ENCODE results near the gene MBOAT1.

MBOAT1 gene

DNA sequence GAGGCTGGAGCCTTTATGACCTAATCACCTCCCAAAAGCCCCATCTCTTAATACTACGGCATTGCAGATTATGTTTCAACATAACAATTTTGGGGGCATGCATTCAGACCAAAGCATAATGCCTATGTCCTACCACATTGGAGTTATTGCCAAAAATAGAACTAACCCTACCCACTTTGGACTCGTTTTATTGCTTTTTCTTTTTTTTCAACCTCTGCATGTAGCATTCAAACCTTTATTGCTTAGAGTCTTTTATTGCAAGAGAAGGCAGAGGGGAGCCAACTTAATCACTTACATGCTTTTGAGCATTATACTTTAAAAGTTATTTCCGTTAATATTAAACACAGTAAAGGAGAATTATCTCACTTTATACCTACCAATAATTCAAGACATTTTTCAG lies 8.1 kb upstream of the MBOAT1 start:
- Histone ChIP-seq H3K4me3 (replicated peaks; ENCODE audit: insufficient read depth, low read length) (no peak overlapping the region), H3K27me3 (ENCODE audit: insufficient read depth, poor library complexity, severe bottlenecking) (no peaks in the 10 kb centered on the region), H3K27ac (replicated peaks) (no peak overlapping the region)
- DNase-seq (ENCODE audit: low read depth in 1 of 2, low spot score in 1 of 2), result no peak
- TF ChIP-seq SPI1 (IDR thresholded peaks at IDR 0.05; ENCODE audit: borderline replicate concordance, low read depth), result no peak
- TF ChIP-seq POLR2AphosphoS5 (IDR thresholded peaks at IDR 0.05; ENCODE audit: low read depth), result no peak
- TF ChIP-seq, protein P1, sequence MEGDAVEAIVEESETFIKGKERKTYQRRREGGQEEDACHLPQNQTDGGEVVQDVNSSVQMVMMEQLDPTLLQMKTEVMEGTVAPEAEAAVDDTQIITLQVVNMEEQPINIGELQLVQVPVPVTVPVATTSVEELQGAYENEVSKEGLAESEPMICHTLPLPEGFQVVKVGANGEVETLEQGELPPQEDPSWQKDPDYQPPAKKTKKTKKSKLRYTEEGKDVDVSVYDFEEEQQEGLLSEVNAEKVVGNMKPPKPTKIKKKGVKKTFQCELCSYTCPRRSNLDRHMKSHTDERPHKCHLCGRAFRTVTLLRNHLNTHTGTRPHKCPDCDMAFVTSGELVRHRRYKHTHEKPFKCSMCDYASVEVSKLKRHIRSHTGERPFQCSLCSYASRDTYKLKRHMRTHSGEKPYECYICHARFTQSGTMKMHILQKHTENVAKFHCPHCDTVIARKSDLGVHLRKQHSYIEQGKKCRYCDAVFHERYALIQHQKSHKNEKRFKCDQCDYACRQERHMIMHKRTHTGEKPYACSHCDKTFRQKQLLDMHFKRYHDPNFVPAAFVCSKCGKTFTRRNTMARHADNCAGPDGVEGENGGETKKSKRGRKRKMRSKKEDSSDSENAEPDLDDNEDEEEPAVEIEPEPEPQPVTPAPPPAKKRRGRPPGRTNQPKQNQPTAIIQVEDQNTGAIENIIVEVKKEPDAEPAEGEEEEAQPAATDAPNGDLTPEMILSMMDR (IDR thresholded peaks at IDR 0.05; ENCODE audit: insufficient read depth, low read length), result no peak
- no peak for TF ChIP-seq GABPA (IDR thresholded peaks at IDR 0.05; ENCODE audit: low read depth)
- TF ChIP-seq, protein P2, sequence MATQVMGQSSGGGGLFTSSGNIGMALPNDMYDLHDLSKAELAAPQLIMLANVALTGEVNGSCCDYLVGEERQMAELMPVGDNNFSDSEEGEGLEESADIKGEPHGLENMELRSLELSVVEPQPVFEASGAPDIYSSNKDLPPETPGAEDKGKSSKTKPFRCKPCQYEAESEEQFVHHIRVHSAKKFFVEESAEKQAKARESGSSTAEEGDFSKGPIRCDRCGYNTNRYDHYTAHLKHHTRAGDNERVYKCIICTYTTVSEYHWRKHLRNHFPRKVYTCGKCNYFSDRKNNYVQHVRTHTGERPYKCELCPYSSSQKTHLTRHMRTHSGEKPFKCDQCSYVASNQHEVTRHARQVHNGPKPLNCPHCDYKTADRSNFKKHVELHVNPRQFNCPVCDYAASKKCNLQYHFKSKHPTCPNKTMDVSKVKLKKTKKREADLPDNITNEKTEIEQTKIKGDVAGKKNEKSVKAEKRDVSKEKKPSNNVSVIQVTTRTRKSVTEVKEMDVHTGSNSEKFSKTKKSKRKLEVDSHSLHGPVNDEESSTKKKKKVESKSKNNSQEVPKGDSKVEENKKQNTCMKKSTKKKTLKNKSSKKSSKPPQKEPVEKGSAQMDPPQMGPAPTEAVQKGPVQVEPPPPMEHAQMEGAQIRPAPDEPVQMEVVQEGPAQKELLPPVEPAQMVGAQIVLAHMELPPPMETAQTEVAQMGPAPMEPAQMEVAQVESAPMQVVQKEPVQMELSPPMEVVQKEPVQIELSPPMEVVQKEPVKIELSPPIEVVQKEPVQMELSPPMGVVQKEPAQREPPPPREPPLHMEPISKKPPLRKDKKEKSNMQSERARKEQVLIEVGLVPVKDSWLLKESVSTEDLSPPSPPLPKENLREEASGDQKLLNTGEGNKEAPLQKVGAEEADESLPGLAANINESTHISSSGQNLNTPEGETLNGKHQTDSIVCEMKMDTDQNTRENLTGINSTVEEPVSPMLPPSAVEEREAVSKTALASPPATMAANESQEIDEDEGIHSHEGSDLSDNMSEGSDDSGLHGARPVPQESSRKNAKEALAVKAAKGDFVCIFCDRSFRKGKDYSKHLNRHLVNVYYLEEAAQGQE (IDR thresholded peaks at IDR 0.05; ENCODE audit: insufficient replicate concordance, low read depth), result no peak

DNA sequence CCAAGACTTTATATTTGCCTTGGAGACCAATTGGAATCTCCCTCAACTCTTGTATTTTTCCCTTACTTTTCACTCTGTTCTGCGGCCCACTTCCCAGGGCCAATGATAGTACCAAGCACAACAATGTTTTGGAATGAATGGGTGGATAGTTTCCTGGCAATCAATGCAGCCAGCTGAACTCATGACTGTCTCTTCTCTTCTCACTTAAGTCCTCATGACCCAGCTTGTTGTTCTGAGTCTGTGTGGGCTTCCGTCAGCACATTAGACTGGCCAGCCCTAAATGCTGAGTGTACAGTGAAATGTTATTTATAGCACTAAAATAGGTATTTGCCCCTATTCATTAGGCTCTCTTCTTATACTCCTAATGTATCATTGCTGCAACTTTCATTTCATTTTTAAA lies 5.6 kb upstream of the MBOAT1 start:
- TF ChIP-seq SPI1 (IDR thresholded peaks at IDR 0.05; ENCODE audit: borderline replicate concordance, low read depth) (no peak), GABPA (IDR thresholded peaks at IDR 0.05; ENCODE audit: low read depth) (no peak), POLR2AphosphoS5 (IDR thresholded peaks at IDR 0.05; ENCODE audit: low read depth) (no peak)
- TF ChIP-seq, protein P1 (IDR thresholded peaks at IDR 0.05; ENCODE audit: insufficient read depth, low read length), result no peak
- TF ChIP-seq, protein P2 (IDR thresholded peaks at IDR 0.05; ENCODE audit: insufficient replicate concordance, low read depth), result no peak
- H3K4me3 ChIP-seq (replicated peaks; ENCODE audit: insufficient read depth, low read length), result no peak overlapping the region
- no peak overlapping the region for H3K27ac ChIP-seq (replicated peaks)
- no peaks in the 10 kb centered on the region for H3K27me3 ChIP-seq (ENCODE audit: insufficient read depth, poor library complexity, severe bottlenecking)
- DNase-seq (ENCODE audit: low read depth in 1 of 2, low spot score in 1 of 2), result no peak

DNA sequence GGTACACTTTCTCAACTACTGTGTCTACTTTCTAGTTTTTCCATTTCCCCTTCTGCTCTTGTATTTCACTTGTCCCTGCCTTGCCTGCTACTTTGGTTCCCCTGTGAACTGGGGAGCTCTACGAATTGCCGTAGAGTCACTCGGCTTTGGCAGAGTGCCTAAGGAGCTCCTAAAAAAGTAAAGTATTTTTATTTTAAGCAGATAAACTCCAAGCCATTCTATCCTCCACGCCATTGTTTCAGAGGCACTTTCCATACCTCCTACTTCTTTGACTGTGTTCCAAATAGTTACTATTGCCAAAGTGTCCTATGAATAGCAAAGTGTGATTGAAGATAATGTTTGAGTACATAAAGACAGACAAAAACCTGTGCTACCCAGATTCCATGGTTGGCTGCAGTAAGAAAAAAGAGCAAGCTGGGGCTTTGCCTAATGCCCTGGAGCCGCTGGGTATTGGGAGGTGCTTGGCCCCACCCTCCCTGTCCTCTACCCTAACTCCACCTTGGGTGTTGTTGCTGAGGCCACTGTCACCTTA lies 5.1 kb upstream of the MBOAT1 start:
- no peak for DNase-seq (ENCODE audit: low read depth in 1 of 2, low spot score in 1 of 2)
- H3K4me3 ChIP-seq (replicated peaks; ENCODE audit: insufficient read depth, low read length), result no peak overlapping the region
- TF ChIP-seq SPI1 (IDR thresholded peaks at IDR 0.05; ENCODE audit: borderline replicate concordance, low read depth), result peak; percentile 11; the same call in 1 of the 2 replicates
- no peak for TF ChIP-seq POLR2AphosphoS5 (IDR thresholded peaks at IDR 0.05; ENCODE audit: low read depth)
- TF ChIP-seq, protein P1 (IDR thresholded peaks at IDR 0.05; ENCODE audit: insufficient read depth, low read length), result no peak
- H3K27me3 ChIP-seq (ENCODE audit: insufficient read depth, poor library complexity, severe bottlenecking), result no peaks in the 10 kb centered on the region
- no peak overlapping the region for H3K27ac ChIP-seq (replicated peaks)

DNA sequence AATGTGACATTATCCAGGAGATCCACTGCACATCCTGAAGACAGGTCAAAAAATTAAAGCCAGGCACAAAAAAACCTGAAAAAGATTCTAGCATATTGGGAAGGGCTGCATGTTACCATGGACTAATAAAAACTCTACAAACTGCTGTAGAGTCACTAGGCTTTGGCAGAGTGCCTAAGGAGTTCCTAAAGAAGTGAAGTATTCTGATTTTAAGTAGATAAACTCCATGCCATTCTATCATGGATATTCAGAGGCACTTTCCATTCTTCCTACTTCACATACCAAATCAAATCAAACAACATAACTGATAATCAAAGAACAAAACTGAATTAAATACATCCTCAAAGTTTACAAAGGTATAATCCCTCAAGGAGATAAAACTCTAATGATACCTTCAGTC lies 3.0 kb upstream of the MBOAT1 start:
- TF ChIP-seq POLR2AphosphoS5 (IDR thresholded peaks at IDR 0.05; ENCODE audit: low read depth), result no peak
- TF ChIP-seq, protein P2 (IDR thresholded peaks at IDR 0.05; ENCODE audit: insufficient replicate concordance, low read depth), result no peak
- TF ChIP-seq, protein P1 (IDR thresholded peaks at IDR 0.05; ENCODE audit: insufficient read depth, low read length), result no peak
- no peak for TF ChIP-seq GABPA (IDR thresholded peaks at IDR 0.05; ENCODE audit: low read depth)
- no peak for TF ChIP-seq SPI1 (IDR thresholded peaks at IDR 0.05; ENCODE audit: borderline replicate concordance, low read depth)
- Histone ChIP-seq H3K4me3 (replicated peaks; ENCODE audit: insufficient read depth, low read length) (no peak overlapping the region), H3K27ac (replicated peaks) (no peak overlapping the region), H3K27me3 (ENCODE audit: insufficient read depth, poor library complexity, severe bottlenecking) (no peaks in the 10 kb centered on the region)
- DNase-seq (ENCODE audit: low read depth in 1 of 2, low spot score in 1 of 2), result no peak

Measured in HL-60 (cell line).